PC-3 (cell line): ENCODE results near the gene PLEKHM3.

ENCODE experiments used
- CTCF ChIP-seq: fragments of 300-600 bp; sonication (generic); conservative IDR thresholded peaks from 2 replicates; pipeline ENCODE4 v1.5.1; 2017; ENCODE audit warnings: antibody characterized with exemption, low read depth, mild to moderate bottlenecking, low read length
- EZH2 ChIP-seq: fragments of 300-600 bp; sonication (generic); IDR thresholded peaks from one replicate; pipeline ENCODE4 v1.6.1; 2017; ENCODE audit warnings: antibody characterized with exemption, mild to moderate bottlenecking, low read length; ENCODE audit not compliant: unreplicated experiment
- EZH2phosphoT487 ChIP-seq: fragments of 300-600 bp; sonication (generic); IDR thresholded peaks from 2 replicates; pipeline ENCODE4 v1.6.1; 2018; ENCODE audit warnings: mild to moderate bottlenecking, antibody characterized with exemption, low read length, borderline replicate concordance

- TF ChIP-seq CTCF (no peak), EZH2 (no peak), EZH2phosphoT487 (no peak)
Observed at GRCh38 chr2:207881902-207882301, 143.4 kb downstream of the PLEKHM3 start.
